ENCODE data around the gene HOXA11.

DNA sequence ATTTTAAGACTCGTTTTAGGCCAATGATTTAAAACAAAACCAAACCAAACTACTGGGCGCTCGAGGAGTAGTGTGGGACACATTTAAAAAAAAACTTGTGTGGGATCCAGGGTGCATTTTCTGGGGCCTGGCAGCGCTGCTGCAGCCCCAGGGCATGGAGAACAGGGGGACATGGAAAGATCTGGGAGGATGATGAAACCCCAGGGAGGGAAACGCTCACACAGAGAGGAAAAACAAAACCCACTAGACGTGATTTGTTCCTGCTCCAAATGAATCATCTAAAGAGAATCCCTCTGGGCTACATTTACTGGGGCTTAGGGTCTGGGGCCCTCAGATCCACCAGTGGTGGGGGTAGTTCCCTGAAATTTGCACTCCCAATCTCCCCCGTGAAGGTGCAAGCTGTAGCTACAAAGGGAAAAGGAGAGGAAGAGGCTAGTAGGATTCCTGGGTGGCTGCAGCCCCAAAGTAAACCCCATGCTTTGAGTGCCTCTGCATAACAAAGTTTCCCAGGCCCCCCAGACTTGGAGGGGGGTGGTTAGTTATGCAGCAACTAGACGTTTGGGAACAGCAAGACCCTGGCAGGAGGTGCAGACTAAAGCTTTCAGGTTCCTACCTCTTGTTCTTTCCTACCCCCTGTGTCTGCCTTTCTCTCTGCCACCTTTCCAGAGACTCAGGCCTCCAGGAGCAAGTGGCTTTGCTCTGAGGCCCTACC is 29.4 kb upstream of the HOXA11 start:
- TF ChIP-seq, protein P1, sequence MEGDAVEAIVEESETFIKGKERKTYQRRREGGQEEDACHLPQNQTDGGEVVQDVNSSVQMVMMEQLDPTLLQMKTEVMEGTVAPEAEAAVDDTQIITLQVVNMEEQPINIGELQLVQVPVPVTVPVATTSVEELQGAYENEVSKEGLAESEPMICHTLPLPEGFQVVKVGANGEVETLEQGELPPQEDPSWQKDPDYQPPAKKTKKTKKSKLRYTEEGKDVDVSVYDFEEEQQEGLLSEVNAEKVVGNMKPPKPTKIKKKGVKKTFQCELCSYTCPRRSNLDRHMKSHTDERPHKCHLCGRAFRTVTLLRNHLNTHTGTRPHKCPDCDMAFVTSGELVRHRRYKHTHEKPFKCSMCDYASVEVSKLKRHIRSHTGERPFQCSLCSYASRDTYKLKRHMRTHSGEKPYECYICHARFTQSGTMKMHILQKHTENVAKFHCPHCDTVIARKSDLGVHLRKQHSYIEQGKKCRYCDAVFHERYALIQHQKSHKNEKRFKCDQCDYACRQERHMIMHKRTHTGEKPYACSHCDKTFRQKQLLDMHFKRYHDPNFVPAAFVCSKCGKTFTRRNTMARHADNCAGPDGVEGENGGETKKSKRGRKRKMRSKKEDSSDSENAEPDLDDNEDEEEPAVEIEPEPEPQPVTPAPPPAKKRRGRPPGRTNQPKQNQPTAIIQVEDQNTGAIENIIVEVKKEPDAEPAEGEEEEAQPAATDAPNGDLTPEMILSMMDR (IDR thresholded peaks at IDR 0.05 in 4 of 5, conservative IDR thresholded peaks at IDR 0.05 in 1 of 5), result no peak
- no peak for TF ChIP-seq POLR2A (IDR thresholded peaks at IDR 0.05)

Data from gastrocnemius medialis (tissue), 4 donors.